HCT116 (cell line): ENCODE results near the gene IFRD2. TPM values are rescaled to one million over a fixed set of nuclear protein-coding genes. Genes with fewer than 3 reads are reported as not detected.
A peak's percentile ranks its signal among the peaks of the same experiment; 100 is the strongest.
"Not testable (repeated sequence)": the region's sequence is repeated elsewhere in the genome, so short reads cannot be mapped to it uniquely, and the experiment has no call there.

Source experiments
- ATAC-seq: fragments of 200-7000 bp; cut with Tn5 transposase; 2 replicates; pipeline ENCODE4 v1.9.1; 2020; ENCODE audit warnings: mild to moderate bottlenecking, moderate library complexity
- BruUV-seq: library from RNA; stranded (reverse); fragments of 400-500 nt; replicated peaks from 2 replicates; lab custom pipeline; 2021; lab: Mats Ljungman, UMichigan
- CTCF ChIA-PET: fragments of 300-600 bp; sonication (Branson Sonifier 250); formaldehyde crosslinking; loops from one replicate; lab custom pipeline; 2021; ENCODE audit warnings: antibody characterized with exemption; lab: Charles Lee
- POLR2A ChIA-PET: fragments of 300-600, 350-600 bp; sonication (Branson Sonifier 250); formaldehyde crosslinking; loops from one replicate; lab custom pipeline; 2021; ENCODE audit warnings: antibody characterized with exemption; lab: Charles Lee
- RAD21 ChIA-PET, 2 experiments: fragments of 300-600 bp; sonication (Branson Sonifier 250); formaldehyde crosslinking; loops; one replicate each; lab custom pipeline; 2023; ENCODE audit warnings: low total read pairs in 2 of 2; ENCODE audit not compliant: uncharacterized antibody in 2 of 2, unreplicated experiment in 2 of 2, low non-redundant PET in 1 of 2; lab: Charles Lee
- DNase-seq: peaks from one replicate; pipeline ENCODE4 v3.0.0-alpha.2; 2010; ENCODE audit warnings: low read depth, low spot score
- H2AFZ ChIP-seq: fragments of 200-600 bp; shearing (Covaris generic), sonication (generic); 2 replicates; pipeline ENCODE4 v1.6.1; 2017; ENCODE audit warnings: low read depth, mixed run types, mixed read lengths, antibody characterized with exemption, low read length; ENCODE audit not compliant: poor library complexity, severe bottlenecking
- H3K27ac ChIP-seq: 2 replicates; pipeline ENCODE4 v1.5.1; 2012; ENCODE audit warnings: low read depth, low read length
- H3K27me3 ChIP-seq: fragments of 200-600 bp; sonication (generic); 2 replicates; pipeline ENCODE4 v1.6.1; 2016; ENCODE audit warnings: mixed run types, low read length, mixed read lengths; ENCODE audit not compliant: insufficient read depth
- H3K36me3 ChIP-seq, 2 experiments: fragments of 200-500 bp in 1 of 2; fragments of 200-600 bp in 1 of 2; sonication (Bioruptor generic) in 1 of 2; sonication (generic) in 1 of 2; 2 replicates each; pipeline versions ENCODE4 v1.5.1 to v1.6.1; 2014 to 2016; ENCODE audit warnings: low read length in 2 of 2, inconsistent platforms in 1 of 2, mixed read lengths in 1 of 2, mixed run types in 1 of 2; ENCODE audit not compliant: insufficient read depth in 2 of 2, control insufficient read depth in 1 of 2
- H3K4me1 ChIP-seq, 2 experiments: fragments of 200-600 bp in 1 of 2; sonication (generic) in 1 of 2; 2 replicates each; pipeline versions ENCODE4 v1.5.1 to v1.6.1; 2012 to 2017; ENCODE audit warnings: low read length in 2 of 2, inconsistent platforms in 1 of 2, mild to moderate bottlenecking in 1 of 2, mixed read lengths in 1 of 2, mixed run types in 1 of 2, moderate library complexity in 1 of 2; ENCODE audit not compliant: insufficient read depth in 2 of 2, control insufficient read depth in 1 of 2
- H3K4me2 ChIP-seq: fragments of 200-600 bp; sonication (generic); 2 replicates; pipeline ENCODE4 v1.6.1; 2017; ENCODE audit warnings: mixed run types, low read length, mixed read lengths
- H3K4me3 ChIP-seq, 2 experiments: fragments of 200-600 bp in 1 of 2; sonication (generic) in 1 of 2; replicated peaks in 1 of 2; 2 replicates each; pipeline ENCODE4 v1.5.1; 2011 to 2016; ENCODE audit warnings: low read length in 2 of 2, control low read depth in 1 of 2, low read depth in 1 of 2, mild to moderate bottlenecking in 1 of 2, mixed read lengths in 1 of 2, mixed run types in 1 of 2
- H3K79me2 ChIP-seq: fragments of 200-600 bp; sonication (generic); 2 replicates; pipeline ENCODE4 v1.6.1; 2017; ENCODE audit warnings: mild to moderate bottlenecking, mixed run types, low read length, moderate library complexity, mixed read lengths; ENCODE audit not compliant: insufficient read depth
- H3K9ac ChIP-seq: fragments of 200-600 bp; sonication (generic); 2 replicates; pipeline ENCODE4 v1.6.1; 2016; ENCODE audit warnings: low read length, mixed read lengths
- H3K9me2 ChIP-seq: fragments of 200-600 bp; sonication (generic), shearing (Covaris generic); 2 replicates; pipeline ENCODE4 v1.6.1; 2017; ENCODE audit warnings: mixed run types, mild to moderate bottlenecking, moderate library complexity; ENCODE audit not compliant: insufficient read depth
- H3K9me3 ChIP-seq, 2 experiments: fragments of 200-500 bp in 1 of 2; fragments of 200-600 bp in 1 of 2; sonication (Bioruptor generic) in 1 of 2; sonication (generic) in 1 of 2; 2 replicates each; pipeline ENCODE4 v1.6.1; 2014 to 2017; ENCODE audit warnings: low read length in 2 of 2, mixed read lengths in 2 of 2, inconsistent platforms in 1 of 2, low read depth in 1 of 2, mild to moderate bottlenecking in 1 of 2, mixed run types in 1 of 2, moderate library complexity in 1 of 2; ENCODE audit not compliant: control insufficient read depth in 1 of 2, insufficient read depth in 1 of 2
- H4K20me1 ChIP-seq: fragments of 200-600 bp; sonication (generic), shearing (Covaris generic); 2 replicates; pipeline ENCODE4 v1.6.1; 2017; ENCODE audit warnings: mixed run types, mild to moderate bottlenecking, moderate library complexity; ENCODE audit not compliant: insufficient read depth
- MAX ChIP-seq: IDR thresholded peaks from 2 replicates; pipeline ENCODE4 v1.6.1; 2012
- POLR2A ChIP-seq: IDR thresholded peaks from 2 replicates; pipeline ENCODE4 v1.7.0; 2011; ENCODE audit warnings: borderline replicate concordance; ENCODE audit not compliant: insufficient read depth, insufficient read length; ENCODE audit errors: extremely low read depth
- ZFX ChIP-seq: fragments of 450-650 bp; IDR thresholded peaks from 2 replicates; pipeline ENCODE4 v1.6.1; 2017
- intact Hi-C: fragments of 100-400 bp; cut with micrococcal nuclease; formaldehyde crosslinking; loops from 2 replicates; pipeline ENCODE4 v1.10.0; 2022
- total RNA-seq: library from RNA; stranded (reverse); gene quantifications from one replicate; pipeline ENCODE4 v1.2.1, GENCODE V29; 2021; ENCODE audit not compliant: unreplicated experiment

The IFRD2 gene
- total RNA-seq, 1 experiment from 2014 or later = 146 TPM

DNA sequence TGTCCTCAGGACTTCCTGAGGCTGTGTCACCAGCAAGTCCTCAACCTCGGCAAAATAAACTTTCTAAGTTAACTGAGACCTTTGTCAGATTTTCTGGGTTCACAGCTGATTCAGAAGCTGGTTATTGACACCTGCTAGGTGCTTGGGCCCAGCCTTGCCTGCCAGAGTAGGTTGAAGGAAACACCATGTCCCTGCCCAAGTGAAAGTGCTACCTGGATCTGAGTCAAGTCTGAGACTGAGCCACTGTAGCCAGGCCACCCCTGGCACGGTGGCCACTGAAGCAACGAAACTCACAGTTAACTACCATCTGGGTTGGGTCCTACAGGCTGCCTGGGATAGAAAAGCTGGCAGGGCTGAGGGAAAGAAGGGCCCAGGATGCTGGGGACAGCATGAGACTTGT lies 22.1 kb upstream of the IFRD2 start:
- Histone ChIP-seq H3K4me3 (no peak overlapping the region), H3K9me2 (no peaks in the 10 kb centered on the region), H3K9ac (no peak overlapping the region), H3K27me3 (no peaks in the 10 kb centered on the region), H3K4me1 (peaks cover 55 to 74% of the 10 kb centered on the region in 2 experiments), H3K36me3 (peaks cover 1 to 16% of the 10 kb centered on the region in 2 experiments; a peak in 1 of 4 replicates), H3K9me3 (no peaks in the 10 kb centered on the region), H2AFZ (no peak overlapping the region), H3K4me2 (no peak overlapping the region), H3K79me2 (peaks cover 34% of the 10 kb centered on the region), H3K27ac (no peak overlapping the region; the same call in 1 of the 2 replicates), H4K20me1 (no peaks in the 10 kb centered on the region)
- ChIA-PET RAD21 (no interaction called here), POLR2A (interaction anchor here (1.6 to 1.9 kb wide), 2 partner anchors 11 to 15 kb away, joined by 5 to 8 read pairs; partner anchors contain the start of genes HYAL1, HYAL3 and NAA80), CTCF (interaction anchor here (1.0 kb wide), 1 partner anchor 10 kb away, joined by 3 read pairs; no protein-coding TSS in a partner anchor)
- TF ChIP-seq POLR2A = no peak
- ATAC-seq (no peak), DNase-seq (no peak)
- intact Hi-C loops = no loop called here
- BruUV-seq = no TSS peak

GRCh38 chr3:50312041-50312440 lies 19.8 kb upstream of the IFRD2 start:
- BruUV-seq, ATAC-seq, H3K27me3 ChIP-seq, POLR2A ChIA-PET, H2AFZ ChIP-seq, CTCF ChIA-PET, H3K9me2 ChIP-seq, RAD21 ChIA-PET, H4K20me1 ChIP-seq, H3K9ac ChIP-seq, H3K36me3 ChIP-seq, DNase-seq, H3K27ac ChIP-seq, intact Hi-C loops, H3K4me2 ChIP-seq, H3K4me3 ChIP-seq, H3K9me3 ChIP-seq: not testable (repeated sequence)
- Histone ChIP-seq H3K79me2 (peaks cover 16% of the 10 kb centered on the region; the same call in 1 of the 2 replicates), H3K4me1 (peaks cover 33 to 57% of the 10 kb centered on the region in 2 experiments)

GRCh38 chr3:50304601-50305000 lies 12.4 kb upstream of the IFRD2 start:
- ChIA-PET CTCF (no interaction called here), POLR2A (no interaction called here), RAD21 (no interaction called here)
- intact Hi-C loops = no loop called here
- Histone ChIP-seq H3K27ac (no peak overlapping the region), H4K20me1 (no peaks in the 10 kb centered on the region), H3K79me2 (no peaks in the 10 kb centered on the region), H3K9ac (0 out of 2 replicates have a peak overlapping the region, but pooled peaks have one; percentile 19), H3K36me3 (no peaks in the 10 kb centered on the region), H3K4me1 (peaks cover 25 to 49% of the 10 kb centered on the region in 2 experiments), H3K9me3 (no peaks in the 10 kb centered on the region), H3K27me3 (no peaks in the 10 kb centered on the region), H2AFZ (no peak overlapping the region), H3K4me2 (peak overlapping the region; percentile 17; the same call in 1 of the 2 replicates), H3K4me3 (no peak overlapping the region), H3K9me2 (no peaks in the 10 kb centered on the region)
- no peak for ATAC-seq
- no peak for DNase-seq
- TF ChIP-seq MAX (no peak), ZFX (no peak)
- BruUV-seq = no TSS peak
